GM12878 (cell line): ENCODE measurements around the gene CAPN9. TPM values are rescaled to one million over a fixed set of nuclear protein-coding genes. Genes with fewer than 3 reads are reported as not detected.
A peak's percentile ranks its signal among the peaks of the same experiment; 100 is the strongest.

Experiments
- ATAC-seq: fragments of 200-7000 bp; cut with Tn5 transposase; 3 replicates; pipeline ENCODE4 v1.9.1; 2020; ENCODE audit warnings: mild to moderate bottlenecking, moderate library complexity
- BruUV-seq: library from RNA; stranded (reverse); fragments of 400-500 nt; replicated peaks from 2 replicates; lab custom pipeline; 2021; lab: Mats Ljungman, UMichigan
- CTCF ChIA-PET: fragments of 300-600 bp; sonication (Branson Sonifier 250); formaldehyde crosslinking; extraction: SDS; loops from one replicate; lab custom pipeline; 2021; ENCODE audit warnings: inconsistent platforms; lab: Yijun Ruan, JAX
- POLR2A ChIA-PET: fragments of 350-600 bp; formaldehyde crosslinking; extraction: SDS; loops from one replicate; lab custom pipeline; 2021; ENCODE audit warnings: inconsistent platforms; lab: Charles Lee
- RAD21 ChIA-PET: fragments of 300-600 bp; sonication (Branson Sonifier 250); formaldehyde crosslinking; loops from one replicate; lab custom pipeline; 2023; ENCODE audit warnings: antibody characterized with exemption; ENCODE audit not compliant: unreplicated experiment; lab: Charles Lee
- SMC1A ChIA-PET: fragments of 300-600 bp; sonication (Branson Sonifier 250); formaldehyde crosslinking; loops from one replicate; lab custom pipeline; 2023; ENCODE audit not compliant: unreplicated experiment, uncharacterized antibody; lab: Charles Lee
- DNase-seq: peaks from one replicate; pipeline ENCODE4 v3.0.0-alpha.2; 2011; ENCODE audit warnings: low read depth, low spot score
- FAIRE-seq: peaks from 3 replicates; lab custom pipeline; 2011; peaks lifted over from hg19 to GRCh38; lab: Jason Lieb, UNC
- H2AFZ ChIP-seq: 2 replicates; pipeline ENCODE4 v1.6.0; 2011; ENCODE audit warnings: low read depth, low read length, control low read depth; ENCODE audit not compliant: control insufficient read depth
- H3K27ac ChIP-seq: 2 replicates; pipeline ENCODE4 v1.5.1; 2011; ENCODE audit warnings: control low read depth; ENCODE audit not compliant: control insufficient read depth, insufficient read depth
- H3K27me3 ChIP-seq, 2 experiments: replicated peaks in 1 of 2; 2 replicates each; pipeline versions ENCODE4 v1.6.0 to v1.6.1; 2011; ENCODE audit warnings: low read length in 1 of 2; ENCODE audit not compliant: control insufficient read depth in 2 of 2, insufficient read depth in 2 of 2
- H3K36me3 ChIP-seq, 2 experiments: 2 replicates each; pipeline ENCODE4 v1.5.1; 2011; ENCODE audit warnings: low read length in 1 of 2; ENCODE audit not compliant: control insufficient read depth in 2 of 2, insufficient read depth in 2 of 2
- H3K4me1 ChIP-seq: 2 replicates; pipeline ENCODE4 v1.6.1; 2011; ENCODE audit warnings: mild to moderate bottlenecking, low read length, moderate library complexity, mixed read lengths; ENCODE audit not compliant: control insufficient read depth, insufficient read depth
- H3K4me2 ChIP-seq: 2 replicates; pipeline ENCODE4 v1.6.0; 2011; ENCODE audit warnings: control low read depth; ENCODE audit not compliant: control insufficient read depth, insufficient read depth
- H3K4me3 ChIP-seq: fragments of 200-600 bp; sonication (generic); 2 replicates; pipeline ENCODE4 v1.5.1; 2016
- H3K79me2 ChIP-seq: 2 replicates; pipeline ENCODE4 v1.6.0; 2011; ENCODE audit warnings: low read length; ENCODE audit not compliant: control insufficient read depth, insufficient read depth
- H3K9ac ChIP-seq: 2 replicates; pipeline ENCODE4 v1.8.0; 2011; ENCODE audit warnings: low read length, control low read depth, mixed read lengths; ENCODE audit not compliant: control insufficient read depth, insufficient read depth
- H3K9me3 ChIP-seq: replicated peaks from 3 replicates; pipeline ENCODE4 v1.5.1; 2011; ENCODE audit warnings: mild to moderate bottlenecking, low read length; ENCODE audit not compliant: control insufficient read depth, insufficient read depth
- H4K20me1 ChIP-seq: 2 replicates; pipeline ENCODE4 v1.6.0; 2011; ENCODE audit not compliant: control insufficient read depth, insufficient read depth
- EGR1 ChIP-seq, 2 experiments: IDR thresholded peaks; 1 replicate in 1 of 2; 2 replicates in 1 of 2; pipeline ENCODE4 v1.6.1; 2011 to 2012; ENCODE audit warnings: low read depth in 2 of 2, low read length in 2 of 2, borderline replicate concordance in 1 of 2, mild to moderate bottlenecking in 1 of 2, moderate library complexity in 1 of 2
- ZBTB40 ChIP-seq: fragments of 450-650 bp; IDR thresholded peaks from 2 replicates; pipeline ENCODE4 v1.6.1; 2016; ENCODE audit warnings: mild to moderate bottlenecking, moderate library complexity, borderline replicate concordance
- WGBS: methylation state at CpG from one replicate; pipeline ENCODE4 v1.1.6; 2016; ENCODE audit warnings: low lambda C conversion rate; ENCODE audit not compliant: insufficient replicate concordance, insufficient coverage; ENCODE audit errors: missing lambda C conversion rate; 5-methylcytosine and 5-hydroxymethylcytosine counted together
- in situ Hi-C: fragments of 300-500 bp; cut with MboI; formaldehyde crosslinking; loops from 9 replicates; pipeline ENCODE4 v1.14.3; 2018; ENCODE audit warnings: mixed read lengths
- intact Hi-C: fragments of 100-400 bp; cut with micrococcal nuclease; formaldehyde crosslinking; loops from one replicate; pipeline ENCODE4 v1.14.2; 2022; ENCODE audit not compliant: unreplicated experiment
- polyA plus RNA-seq, 11 experiments: library from polyadenylated mRNA; depleted of rRNA in 4 of 11; unstranded in 6 of 11; stranded (reverse) in 5 of 11; fragments of >200 nt; fragmentation: Nextera tagmentation in 4 of 11; fragmentation: Illumina TruSeq in 1 of 11; extraction: Ambion mirVana in 4 of 11; extraction: Trizol in 1 of 11; gene quantifications; 1 replicate in 1 of 11; 2 replicates in 10 of 11; pipeline versions ENCODE4 v1.2.1 to v1.2.3, GENCODE V29; 2011 to 2016; ENCODE audit warnings: inconsistent platforms in 2 of 11, missing spikeins in 2 of 11, low read depth in 1 of 11
- total RNA-seq, 4 experiments: library from RNA; depleted of rRNA in 3 of 4; stranded (reverse); fragments of >200 nt in 3 of 4; fragmentation: Illumina TruSeq in 1 of 4; extraction: Trizol in 1 of 4; gene quantifications; 2 replicates each; pipeline versions ENCODE4 v1.2.1 to v1.2.3, GENCODE V29; 2013 to 2021

CAPN9 gene
- total and polyA plus RNA-seq, 10 of the 15 experiments (the other 5 are each of a cell fraction or from before 2014, with no cell fraction given) = not detected

GRCh38 chr1:230746617-230747016 lies 571 bp upstream of the CAPN9 start:
- H3K4me2 ChIP-seq = no peak overlapping the region
- no peak overlapping the region for H3K27ac ChIP-seq
- ATAC-seq = no peak
- no TSS peak for BruUV-seq
- H3K27me3 ChIP-seq = no peaks in the 10 kb centered on the region
- 49% methylated on average over 4 of the region's 4 CpGs for WGBS
- no peaks in the 10 kb centered on the region for H3K4me1 ChIP-seq
- in situ Hi-C loops = no loop called here
- POLR2A ChIA-PET = no interaction called here
- CTCF ChIA-PET = no interaction called here
- no peaks in the 10 kb centered on the region for H3K36me3 ChIP-seq
- RAD21 ChIA-PET = no interaction called here
- H3K9me3 ChIP-seq = no peaks in the 10 kb centered on the region
- no peaks in the 10 kb centered on the region for H3K79me2 ChIP-seq
- H4K20me1 ChIP-seq = no peaks in the 10 kb centered on the region
- SMC1A ChIA-PET = no interaction called here
- DNase-seq = no peak
- H2AFZ ChIP-seq = no peak overlapping the region
- peak; percentile 54; the same call in 1 of the 2 replicates for TF ChIP-seq ZBTB40
- TF ChIP-seq EGR1 (IDR thresholded peaks at IDR 0.05; ENCODE audit: borderline replicate concordance in 1 of 2, low read depth in 2 of 2, low read length in 2 of 2) = no peak
- no peak overlapping the region for H3K9ac ChIP-seq
- no peak for FAIRE-seq
- intact Hi-C loops = no loop called here
- no peak overlapping the region for H3K4me3 ChIP-seq
